ENCODE results near the gene FHOD3. TPM values are rescaled to one million over a fixed set of nuclear protein-coding genes. Genes with fewer than 3 reads are reported as not detected.

Gene FHOD3
- total RNA-seq, 1 donor from 2014 or later: 311 TPM

DNA sequence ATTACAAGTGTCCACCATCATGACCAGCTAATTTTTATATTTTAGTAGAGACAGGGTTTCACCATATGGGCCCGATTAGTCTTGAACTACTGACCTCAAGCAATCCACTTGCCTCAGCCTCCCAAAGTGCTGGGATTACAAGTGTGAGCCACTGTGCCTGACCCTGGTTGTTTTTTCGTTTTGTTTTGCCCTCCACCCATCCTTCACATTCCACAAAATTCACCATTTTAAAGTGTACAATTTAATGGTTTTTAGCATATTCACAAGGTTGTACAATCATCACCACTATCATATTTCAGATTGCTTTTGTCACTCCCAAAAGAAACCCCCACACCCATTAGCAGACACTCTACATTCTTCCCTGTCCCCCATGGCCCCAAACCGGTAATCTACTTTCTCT lies 316.3 kb downstream of the FHOD3 start:
- intact Hi-C loops (cut with DNase I): no loop called here
- DNase-seq (ENCODE audit: low spot score): no peak

DNA sequence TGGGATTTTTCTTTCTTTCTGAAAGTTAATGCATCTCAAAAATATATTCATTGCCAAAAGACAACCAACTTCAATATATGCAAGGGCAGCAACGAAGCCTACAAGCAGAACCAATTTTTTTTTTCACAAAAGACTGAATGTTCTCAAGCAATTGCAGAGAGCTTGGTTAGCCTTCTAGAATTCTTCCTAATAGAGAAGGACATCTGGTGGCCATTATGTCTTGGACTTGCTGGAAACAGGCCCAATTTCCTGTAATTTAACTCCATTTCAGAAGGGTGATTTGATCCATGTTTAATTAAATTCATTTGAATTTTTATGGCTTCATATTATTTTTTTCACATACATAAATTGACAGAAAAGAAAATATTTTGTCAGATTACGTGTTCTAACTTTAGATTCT lies 323.3 kb downstream of the FHOD3 start:
- intact Hi-C loops (cut with DNase I): no loop called here
- DNase-seq (ENCODE audit: low spot score): no peak

DNA sequence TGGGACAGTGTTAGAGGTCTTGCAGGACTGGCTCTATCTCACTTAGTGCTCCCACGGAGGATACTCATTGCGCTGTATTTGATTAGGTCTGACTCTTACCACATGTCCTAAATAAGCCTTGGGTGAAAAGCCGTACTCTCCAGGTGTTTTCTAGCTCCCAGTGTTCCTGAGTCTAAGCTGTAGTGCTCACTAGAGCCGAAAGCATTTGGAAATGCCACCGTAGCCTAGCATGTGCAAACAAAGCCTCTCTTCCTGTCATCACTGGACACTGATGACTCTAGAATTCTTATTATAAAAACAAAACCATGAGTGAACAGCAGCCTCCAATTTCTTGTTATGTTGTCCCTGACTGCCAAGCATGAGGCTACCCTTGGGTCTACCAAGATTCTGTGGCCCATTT lies 325.1 kb downstream of the FHOD3 start:
- intact Hi-C loops (cut with DNase I): no loop called here
- DNase-seq (ENCODE audit: low spot score): no peak

DNA sequence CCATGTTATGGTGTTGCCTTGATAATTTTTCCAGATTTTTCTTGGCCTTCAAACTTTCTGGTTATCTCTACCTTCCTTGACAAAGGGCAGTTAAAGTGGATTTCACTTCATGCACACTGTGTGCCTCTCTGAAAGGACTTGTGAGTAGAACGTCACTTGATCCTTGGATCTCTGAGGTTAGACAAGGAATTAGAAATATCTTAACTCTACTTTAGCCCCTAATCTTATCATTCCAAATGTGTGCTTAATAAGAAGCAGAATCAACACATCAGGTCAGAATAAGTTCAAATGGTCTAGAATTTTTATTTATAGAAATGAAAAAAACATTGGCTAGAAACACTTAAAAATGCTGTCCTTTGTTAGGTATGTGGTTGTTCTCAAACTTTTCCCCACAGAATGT lies 325.6 kb downstream of the FHOD3 start:
- intact Hi-C loops (cut with DNase I): no loop called here

DNA sequence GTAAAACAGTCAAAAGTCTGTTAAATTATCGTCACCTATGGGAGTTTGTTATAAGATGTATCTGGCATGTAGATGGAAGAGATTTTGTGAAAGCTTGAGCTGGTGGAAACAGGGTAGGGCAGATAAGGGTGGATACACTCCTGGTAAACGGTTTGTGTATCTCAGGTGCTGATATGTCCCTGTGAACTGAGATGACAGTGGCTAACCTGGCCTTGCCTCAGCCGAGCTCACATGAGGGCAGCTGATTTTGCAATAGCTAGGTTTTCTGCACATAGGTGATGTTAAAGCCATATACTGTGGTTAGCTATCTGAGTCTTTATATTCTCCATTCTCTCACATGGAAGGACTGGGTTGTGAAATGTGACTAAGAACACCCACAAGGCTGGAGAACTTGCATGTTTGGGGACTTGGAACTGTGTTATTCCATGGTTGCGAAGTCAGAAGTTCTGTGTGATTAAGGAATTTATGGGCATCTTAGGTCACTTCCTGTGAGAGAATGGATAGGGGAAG lies 326.2 kb downstream of the FHOD3 start:
- intact Hi-C loops (cut with DNase I): no loop called here
- DNase-seq (ENCODE audit: low spot score): no peak

More for the DNA sequence above, 325.6 kb downstream of the FHOD3 start:
- no peak for DNase-seq (ENCODE audit: low spot score)

DNA sequence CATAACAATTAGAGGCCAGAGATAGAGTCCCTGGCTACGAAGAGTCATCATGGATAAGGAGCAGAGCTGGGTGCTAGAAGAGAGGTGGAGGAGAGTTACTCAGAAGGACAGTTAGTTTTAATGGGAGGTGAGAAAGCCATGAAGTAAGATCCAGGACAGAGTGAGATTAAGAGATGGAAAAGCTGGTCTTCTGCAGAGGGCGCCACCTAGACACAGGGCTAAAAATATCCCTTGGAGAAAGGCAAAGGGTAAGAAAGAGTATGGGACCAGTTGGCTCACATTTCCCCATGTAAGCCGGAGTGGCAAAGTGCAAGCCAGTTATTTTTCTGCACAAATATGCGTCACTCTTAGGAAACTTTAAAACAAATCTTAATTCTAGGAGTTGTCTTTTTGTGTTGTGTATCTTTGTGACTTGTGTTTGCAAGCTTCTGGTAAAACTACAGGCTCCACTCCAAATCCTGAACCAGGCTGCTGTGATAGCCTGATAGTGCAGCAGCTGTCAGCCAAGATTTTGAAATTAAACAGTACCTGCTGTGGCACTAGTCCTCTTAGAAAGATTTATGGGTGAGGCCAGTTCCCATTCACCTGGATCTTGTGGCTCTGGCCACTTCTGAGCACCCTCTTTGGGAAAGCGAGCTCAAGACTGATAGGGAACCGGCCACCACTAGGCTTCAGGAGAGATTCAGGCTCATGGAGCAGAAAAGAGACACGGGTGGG lies 327.1 kb downstream of the FHOD3 start:
- intact Hi-C loops (cut with DNase I): no loop called here

DNA sequence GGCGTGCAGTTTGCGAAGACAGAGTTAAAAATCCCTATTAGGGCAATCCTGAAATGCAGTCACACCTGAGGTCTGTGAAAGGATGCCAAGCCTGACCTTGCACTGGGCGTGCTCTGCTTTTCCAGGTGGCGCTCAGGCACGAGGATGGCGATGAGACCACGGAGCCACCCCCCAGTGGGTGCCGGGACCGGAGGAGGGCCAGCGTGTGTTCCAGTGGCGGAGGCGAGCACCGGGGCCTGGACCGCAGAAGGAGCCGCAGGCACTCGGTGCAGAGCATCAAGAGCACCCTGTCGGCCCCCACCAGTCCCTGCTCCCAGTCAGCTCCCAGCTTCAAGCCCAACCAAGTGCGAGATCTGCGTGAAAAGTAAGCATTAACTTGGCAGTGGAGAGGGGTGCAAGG lies 327.9 kb downstream of the FHOD3 start:
- intact Hi-C loops (cut with DNase I): no loop called here
- no peak for DNase-seq (ENCODE audit: low spot score)

More for the DNA sequence above, 327.1 kb downstream of the FHOD3 start:
- no peak for DNase-seq (ENCODE audit: low spot score)

DNA sequence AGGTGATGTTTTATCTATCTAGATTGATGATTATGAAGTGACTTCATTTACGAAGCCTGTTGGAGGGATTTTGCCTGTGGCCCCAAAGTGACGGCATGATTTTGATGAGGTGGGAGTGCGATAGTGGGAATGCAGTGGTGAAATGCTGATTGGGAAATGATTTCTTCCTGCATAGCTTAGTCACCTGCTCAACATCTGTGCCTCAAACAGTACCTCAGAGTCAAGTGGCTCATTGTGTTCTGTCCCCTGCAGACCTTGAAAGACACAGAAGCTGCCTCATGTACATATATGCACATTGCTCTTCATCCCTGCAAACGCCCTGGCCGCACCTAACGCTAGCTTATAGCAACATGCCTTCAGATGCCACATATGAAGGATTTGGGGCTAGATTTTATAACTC lies 330.1 kb downstream of the FHOD3 start:
- intact Hi-C loops (cut with DNase I): no loop called here
- no peak for DNase-seq (ENCODE audit: low spot score)

DNA sequence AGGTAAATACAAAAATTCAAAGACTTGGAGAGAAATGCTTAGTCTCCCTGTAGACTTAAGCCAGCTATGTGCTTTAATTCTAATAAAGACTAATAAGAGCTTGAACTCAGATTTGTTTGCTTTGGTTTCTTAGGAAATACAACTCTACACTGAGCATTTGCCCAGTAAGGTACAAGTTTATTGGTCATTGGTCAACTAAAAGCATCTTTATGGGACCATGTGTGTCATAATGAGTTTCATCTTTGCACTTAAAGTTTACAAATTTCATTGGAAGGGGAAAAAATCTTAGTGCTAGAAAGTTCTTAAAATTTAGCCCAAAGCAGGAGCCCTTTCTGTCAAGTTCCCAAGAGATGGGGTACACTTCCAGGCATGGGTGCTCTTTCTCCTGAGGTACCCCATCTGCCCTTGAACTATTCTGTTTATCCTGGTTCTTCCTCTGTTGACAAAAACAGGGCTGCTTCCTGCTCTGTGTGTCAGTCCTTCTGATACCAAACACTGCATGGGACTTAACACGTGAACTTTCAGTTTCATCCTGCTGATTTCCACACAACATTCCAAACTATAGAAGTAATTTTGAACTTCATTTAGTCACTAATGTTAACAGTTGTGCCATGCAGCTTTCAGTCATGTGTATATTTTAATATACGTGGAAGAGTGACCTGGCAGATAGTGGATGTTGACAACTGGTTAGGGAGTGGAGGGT lies 331.1 kb downstream of the FHOD3 start:
- DNase-seq (ENCODE audit: low spot score): no peak
- intact Hi-C loops (cut with DNase I): no loop called here

DNA sequence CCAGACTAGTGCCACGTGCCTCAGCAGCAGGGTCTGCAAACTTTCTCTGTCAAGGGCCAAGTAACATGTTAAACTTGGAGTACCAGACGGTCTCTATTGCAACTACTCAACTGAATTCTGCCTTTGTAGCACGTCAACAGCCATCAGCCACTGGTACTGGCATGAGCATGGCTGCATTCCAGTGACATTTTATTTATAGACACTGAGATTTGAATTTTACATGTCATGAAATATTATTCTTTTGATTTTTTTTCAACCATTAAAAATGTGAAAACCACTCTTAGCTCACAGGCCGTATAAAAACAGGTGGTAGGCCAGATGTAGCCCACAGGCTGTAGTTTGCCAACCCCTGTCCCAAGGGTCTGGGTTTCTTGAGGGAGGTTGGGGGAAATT lies 331.6 kb downstream of the FHOD3 start:
- no peak for DNase-seq (ENCODE audit: low spot score)
- intact Hi-C loops (cut with DNase I): no loop called here

DNA sequence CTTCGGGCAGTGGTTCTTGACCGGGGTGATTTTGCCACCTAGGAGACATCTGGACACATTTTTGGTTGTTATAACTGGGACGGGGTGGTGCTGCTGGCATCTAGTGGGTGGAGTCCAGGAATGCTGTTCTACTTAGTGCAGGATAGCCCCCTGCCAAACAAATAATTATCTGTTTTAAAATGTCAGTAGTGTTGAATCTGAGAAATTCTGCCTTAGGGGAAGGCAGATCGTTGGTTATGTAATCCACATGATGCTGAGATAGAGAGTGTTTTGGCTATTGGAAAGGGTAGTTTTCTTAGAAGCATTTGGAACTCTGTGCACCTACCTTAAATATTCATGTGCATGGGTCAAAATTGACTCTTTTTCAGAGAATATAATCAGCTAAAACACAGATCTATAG lies 332.3 kb downstream of the FHOD3 start:
- DNase-seq (ENCODE audit: low spot score): no peak

DNA sequence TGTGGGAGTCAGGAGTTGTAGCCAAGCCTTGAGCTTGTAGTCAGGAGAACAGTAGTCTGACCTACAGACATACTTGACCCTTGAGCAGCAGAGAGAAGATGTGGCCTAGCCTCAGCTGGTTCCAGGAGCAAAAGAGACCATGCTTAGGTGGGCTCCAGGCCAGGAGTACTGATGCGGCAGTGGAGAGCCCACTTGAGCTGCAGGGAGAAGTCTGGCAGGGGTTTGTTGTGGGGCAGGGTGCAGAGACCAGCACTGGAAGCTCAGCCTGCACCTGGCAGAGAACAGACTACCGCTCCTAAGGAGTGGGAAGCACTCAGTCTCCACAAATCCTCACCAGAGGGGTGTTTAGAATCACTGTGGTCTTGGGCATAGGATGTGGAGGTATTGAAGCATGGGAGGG lies 333.4 kb downstream of the FHOD3 start:
- no peak for DNase-seq (ENCODE audit: low spot score)
- intact Hi-C loops (cut with DNase I): no loop called here

More for the DNA sequence above, 332.3 kb downstream of the FHOD3 start:
- intact Hi-C loops (cut with DNase I): no loop called here

DNA sequence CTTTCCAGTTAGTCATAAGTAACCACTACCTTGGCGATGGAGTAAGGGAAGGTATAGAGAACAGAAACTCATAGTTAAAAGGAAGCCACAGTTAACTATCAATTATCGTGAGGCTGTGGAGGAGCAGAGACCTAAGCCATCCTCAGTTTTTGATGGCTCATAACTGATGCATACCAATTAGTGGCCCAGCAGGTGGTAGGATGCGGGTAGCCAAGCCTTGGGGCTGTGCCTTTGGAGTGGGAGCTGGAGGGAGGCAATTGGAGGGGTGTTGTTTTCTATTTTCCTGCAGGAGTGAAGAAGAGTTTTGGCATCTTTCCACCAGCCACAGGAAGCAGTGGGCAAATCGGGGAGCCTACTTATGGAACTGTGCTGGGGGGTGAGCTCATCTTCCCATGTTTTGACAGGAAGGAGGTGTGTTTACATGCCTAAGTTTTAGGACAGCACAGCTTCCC lies 336.5 kb downstream of the FHOD3 start:
- DNase-seq (ENCODE audit: low spot score): no peak
- intact Hi-C loops (cut with DNase I): no loop called here

DNA sequence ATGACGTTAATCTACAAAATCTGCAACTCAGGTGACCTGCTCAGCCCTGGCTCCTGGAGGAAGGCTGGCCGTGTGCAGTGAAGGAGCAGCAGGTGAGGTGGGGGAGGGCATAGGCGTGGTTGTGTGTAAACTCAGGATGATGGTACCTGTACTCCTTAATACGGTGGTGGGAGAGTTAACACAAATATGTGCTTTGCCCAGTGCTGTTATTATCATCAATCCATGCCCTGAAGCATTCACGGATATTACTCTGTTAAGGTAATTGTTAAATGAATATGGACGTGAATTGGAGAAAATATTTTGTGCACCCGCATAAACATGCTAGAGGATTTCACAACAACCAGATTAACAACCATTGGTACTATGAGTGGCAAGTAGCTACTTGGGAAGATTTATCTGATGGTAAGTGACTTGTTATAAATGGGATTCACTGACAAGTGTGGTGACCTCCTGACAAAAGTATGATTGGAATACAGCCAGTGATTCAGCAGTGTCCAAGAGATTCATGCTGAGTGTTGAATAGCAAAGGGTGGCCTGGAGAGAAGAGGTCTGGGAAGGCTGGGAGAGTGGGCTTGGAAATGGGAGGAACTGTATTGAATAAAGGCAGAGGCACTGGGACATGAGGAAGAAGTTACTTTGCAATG lies 337.2 kb downstream of the FHOD3 start:
- intact Hi-C loops (cut with DNase I): no loop called here
- no peak for DNase-seq (ENCODE audit: low spot score)

DNA sequence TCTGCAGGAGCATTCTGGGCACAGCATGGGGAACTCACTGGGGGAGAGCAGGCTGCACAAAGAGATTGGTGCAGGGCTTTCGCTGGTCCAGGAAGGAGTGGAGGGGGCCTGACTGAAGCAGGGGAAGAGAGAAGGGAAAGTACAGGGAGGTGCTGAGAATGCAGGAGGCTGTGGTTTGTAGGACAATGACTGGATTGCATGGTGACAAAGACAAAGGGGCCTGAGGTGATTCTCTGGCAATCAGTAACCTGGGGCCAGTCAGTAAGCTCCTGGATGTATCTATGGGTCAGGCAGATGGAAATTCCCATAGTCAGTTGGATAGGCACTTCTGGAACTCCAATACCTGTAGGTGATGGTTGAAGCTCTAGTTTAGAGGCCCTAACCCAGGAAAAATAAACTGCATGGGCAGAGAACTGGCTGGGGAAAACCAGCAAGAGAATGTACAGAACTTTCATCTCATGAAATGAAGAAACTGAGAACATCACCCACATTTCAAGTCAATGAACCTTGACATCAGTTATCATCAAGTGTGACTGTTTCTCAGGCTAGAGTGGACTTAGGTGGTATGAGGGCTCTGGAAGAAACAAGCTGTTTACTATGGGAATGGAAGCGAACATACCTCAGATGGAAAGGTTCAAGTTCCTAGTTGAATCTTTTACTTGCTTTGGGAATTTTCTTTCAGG lies 338.0 kb downstream of the FHOD3 start:
- DNase-seq (ENCODE audit: low spot score): no peak
- intact Hi-C loops (cut with DNase I): no loop called here

DNA sequence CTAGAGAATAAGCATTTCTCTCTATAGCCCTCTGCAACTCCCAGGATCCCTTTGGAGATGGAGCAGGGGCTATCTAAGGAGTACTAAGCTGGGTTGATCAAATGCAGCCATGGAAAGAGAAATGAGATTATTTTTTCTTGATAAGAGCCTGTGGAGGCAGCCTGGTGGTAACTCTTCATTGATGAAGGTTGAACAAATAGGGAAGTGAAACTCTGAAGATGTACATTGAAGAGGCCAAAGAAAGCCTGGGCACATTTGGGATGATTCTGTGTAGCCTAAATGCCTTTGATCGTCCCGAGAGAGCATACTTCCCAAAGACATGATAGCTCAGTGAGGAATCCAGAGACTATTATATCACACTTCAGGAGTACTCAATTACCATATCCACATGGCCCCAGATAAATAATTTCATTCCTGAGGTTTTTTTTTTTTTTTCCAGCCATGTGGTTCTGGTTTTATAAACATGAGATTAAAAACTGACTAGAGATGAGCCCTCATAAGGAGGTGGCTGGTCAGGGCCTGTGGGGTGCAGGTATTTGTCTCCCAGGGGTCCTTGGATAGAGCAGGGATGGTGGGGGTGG lies 338.8 kb downstream of the FHOD3 start:
- DNase-seq (ENCODE audit: low spot score): no peak
- intact Hi-C loops (cut with DNase I): no loop called here

DNA sequence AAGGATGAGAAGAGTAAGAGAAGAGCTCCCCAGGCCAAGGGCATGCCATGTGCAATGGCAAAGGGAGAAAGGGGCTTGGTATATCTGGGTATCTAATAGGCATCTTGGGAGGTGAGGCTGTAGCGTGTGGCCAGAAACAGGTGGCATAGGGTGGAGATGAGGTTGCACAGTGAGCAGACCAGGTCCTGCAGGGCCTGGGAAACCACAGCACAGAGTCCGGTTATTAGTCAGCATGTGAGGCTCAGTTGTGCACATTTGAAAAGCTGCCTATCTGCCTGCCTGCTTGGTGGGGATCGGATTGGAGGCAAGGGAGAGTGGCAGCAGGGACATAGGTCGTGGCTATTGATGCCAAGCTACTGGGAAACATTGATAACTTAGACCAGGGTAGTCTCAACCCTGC lies 340.7 kb downstream of the FHOD3 start:
- intact Hi-C loops (cut with DNase I): no loop called here
- no peak for DNase-seq (ENCODE audit: low spot score)

DNA sequence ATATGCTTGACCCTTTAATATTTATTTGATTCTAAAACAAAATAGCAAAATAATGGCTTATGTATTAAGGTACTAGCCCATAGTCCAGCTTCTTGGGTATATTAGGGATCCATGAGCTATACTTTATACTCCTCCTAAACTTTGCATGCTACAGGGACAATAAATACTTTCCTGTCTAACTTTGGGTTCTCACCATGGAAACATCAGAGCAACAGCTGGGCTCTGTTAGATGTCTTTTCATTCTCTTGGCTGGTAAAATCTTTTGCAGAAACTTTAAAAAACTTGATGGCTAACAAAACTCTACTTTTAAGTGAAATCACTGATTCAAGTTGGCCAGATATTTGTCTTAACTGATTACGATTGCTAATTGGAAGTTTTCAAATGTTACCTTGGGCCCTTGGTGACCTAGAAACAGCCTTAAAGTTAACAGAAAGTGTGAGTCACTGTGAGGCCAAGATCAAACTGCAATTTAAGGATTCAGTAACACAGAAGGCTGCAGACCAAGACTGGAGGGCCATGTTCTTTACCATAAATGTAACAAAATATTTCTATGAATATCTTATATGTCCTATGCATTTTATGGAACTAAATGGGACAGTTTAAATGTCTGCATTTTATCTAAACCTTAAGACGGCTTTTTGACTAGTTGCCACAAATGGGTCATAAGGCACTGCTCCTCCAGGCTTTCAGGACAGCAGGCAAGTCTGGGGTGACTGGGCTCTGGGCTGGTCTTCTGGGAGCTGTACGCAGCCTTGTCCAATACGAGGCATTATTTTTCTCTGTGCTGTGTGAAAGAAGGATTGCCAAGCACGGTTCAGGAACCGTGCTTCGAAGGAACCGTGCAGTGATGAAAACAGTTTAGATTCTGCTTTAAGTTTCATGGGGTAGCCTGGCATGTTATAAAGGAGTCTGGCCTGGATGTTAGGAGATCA lies 342.8 kb downstream of the FHOD3 start:
- DNase-seq (ENCODE audit: low spot score): no peak
- intact Hi-C loops (cut with DNase I): loop anchor here (10.0 kb wide), 1 partner anchor 165 kb away; no protein-coding TSS in a partner anchor

DNA sequence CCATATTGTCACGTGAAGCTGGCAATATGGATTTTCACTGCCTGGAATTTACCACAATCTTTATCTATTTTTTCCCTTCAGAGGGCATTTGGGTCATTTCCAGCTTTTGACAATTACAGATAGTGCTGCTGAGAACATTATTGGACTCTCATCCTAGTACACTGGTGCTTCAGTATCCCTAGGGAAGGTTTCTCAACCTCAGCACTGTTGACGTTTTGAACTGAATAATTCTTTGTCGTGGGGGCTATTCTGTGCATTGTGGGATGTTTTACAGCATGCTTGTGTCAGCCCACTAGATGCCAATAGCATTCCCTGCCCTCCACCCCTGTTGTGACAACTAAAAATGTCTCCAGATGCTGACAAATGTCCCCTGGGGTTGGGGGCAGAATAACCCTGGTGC lies 345.5 kb downstream of the FHOD3 start:
- intact Hi-C loops (cut with DNase I): loop anchor here (10.0 kb wide), 1 partner anchor 168 kb away; no protein-coding TSS in a partner anchor
- DNase-seq (ENCODE audit: low spot score): no peak

Data from cardiac septum (tissue), 1 donor.